Activated T-cell treated with anti-CD3 and anti-CD28 coated beads for 4 hours (primary cell): ENCODE measurements around the gene SWT1.

ENCODE experiments used
- DNase-seq: peaks from one replicate; pipeline ENCODE4 v3.0.0-alpha.2; 2020

SWT1 gene

GRCh38 chr1:185156854-185157598 lies at the start of gene SWT1, which contains the start of gene TRMT1L:
Gene SWT1 (plus strand): TSS chr1:185157167. CDS start chr1:185160842, 3,675 bp downstream.
Gene TRMT1L (minus strand): TSS chr1:185156953. CDS start chr1:185156712, 241 bp downstream.
- DNase-seq, result peak; percentile 97

- DNase-seq, result no peak
Observed at GRCh38 chr1:185108321-185108720, 48.6 kb upstream of the SWT1 start.

- no peak for DNase-seq
Observed at GRCh38 chr1:185110145-185110544, 46.8 kb upstream of the SWT1 start.

DNA sequence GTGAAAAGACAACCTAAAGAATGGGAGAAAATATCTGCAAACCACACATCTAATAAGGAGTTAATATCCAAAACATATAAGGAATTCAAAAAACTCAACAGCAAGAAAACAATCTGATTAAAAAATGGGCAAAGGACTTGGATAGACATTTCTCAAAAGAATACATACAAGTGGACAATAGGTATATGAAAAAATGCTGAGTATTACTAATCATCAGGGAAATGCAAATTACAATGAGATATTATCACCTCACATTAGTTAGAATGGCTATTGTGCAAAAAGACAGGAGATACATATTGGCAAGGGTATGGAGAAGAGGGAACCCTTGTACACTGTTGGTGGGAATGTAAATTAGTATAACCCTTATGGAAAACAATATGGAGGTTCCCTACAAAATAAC lies 45.1 kb upstream of the SWT1 start:
- DNase-seq, result no peak

- no peak for DNase-seq
Observed at GRCh38 chr1:185112356-185112755, 44.6 kb upstream of the SWT1 start.

- DNase-seq, result no peak
Observed at GRCh38 chr1:185129708-185130107, 27.3 kb upstream of the SWT1 start.

- no peak for DNase-seq
Observed at GRCh38 chr1:185132534-185132933, 24.4 kb upstream of the SWT1 start.

GRCh38 chr1:185137896-185138545 lies 18.9 kb upstream of the SWT1 start:
- no peak for DNase-seq

DNA sequence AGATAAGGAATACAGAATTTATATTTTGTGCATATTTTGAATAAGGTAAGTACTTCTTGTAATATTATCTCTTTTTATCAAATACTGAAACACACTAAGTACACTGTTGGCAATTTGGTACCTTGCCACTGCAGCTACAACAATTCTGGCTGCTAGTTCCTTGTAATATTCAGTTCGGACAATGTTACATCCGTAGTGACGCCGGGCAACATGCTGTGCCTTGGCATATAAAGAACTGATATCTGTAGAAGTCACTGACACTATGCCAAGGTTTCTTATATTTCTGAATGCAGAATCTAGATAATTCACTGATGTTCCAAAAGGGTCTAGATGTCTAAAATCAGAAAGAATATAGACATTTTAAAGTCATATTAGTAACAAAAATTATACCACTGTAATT lies 17.7 kb upstream of the SWT1 start:
- DNase-seq, result no peak

- no peak for DNase-seq
Observed at GRCh38 chr1:185144233-185144632, 12.7 kb upstream of the SWT1 start.

- DNase-seq, result no peak
Observed at GRCh38 chr1:185151215-185151614, 5.8 kb upstream of the SWT1 start.

DNA sequence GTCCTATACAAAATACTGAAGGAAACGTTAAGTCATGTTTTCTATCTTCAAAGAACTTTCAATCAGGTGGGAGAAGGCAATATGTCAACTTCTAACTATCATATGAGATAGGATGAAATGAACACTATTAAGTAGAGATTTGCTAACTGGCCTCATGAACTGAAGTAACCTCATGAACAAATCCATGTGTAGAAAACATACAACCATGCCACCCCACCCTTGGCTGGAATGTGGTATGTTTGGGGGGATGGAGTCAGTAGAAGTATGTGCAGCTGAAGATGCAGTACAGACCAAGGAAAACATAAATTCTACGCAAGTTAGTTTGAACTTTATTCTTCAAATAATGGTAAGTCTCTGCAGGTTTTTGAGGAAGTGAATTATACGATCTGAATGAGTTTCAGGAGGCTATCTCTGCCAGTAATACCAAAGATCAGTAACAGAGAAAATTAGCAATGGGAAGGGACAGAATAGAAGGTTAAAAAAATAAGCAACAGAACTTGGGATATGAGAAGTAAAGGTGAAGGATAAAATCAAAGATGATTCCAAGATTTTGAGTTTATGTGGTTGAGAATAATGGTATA lies 4.7 kb upstream of the SWT1 start:
- DNase-seq, result no peak

GRCh38 chr1:185154912-185155513 lies 2.0 kb upstream of the SWT1 start:
- no peak for DNase-seq

- DNase-seq, result no peak
Observed at GRCh38 chr1:185155600-185156287, 1.2 kb upstream of the SWT1 start.

GRCh38 chr1:185156288-185156853 lies 596 bp upstream of the SWT1 start:
- DNase-seq, result no peak

DNA sequence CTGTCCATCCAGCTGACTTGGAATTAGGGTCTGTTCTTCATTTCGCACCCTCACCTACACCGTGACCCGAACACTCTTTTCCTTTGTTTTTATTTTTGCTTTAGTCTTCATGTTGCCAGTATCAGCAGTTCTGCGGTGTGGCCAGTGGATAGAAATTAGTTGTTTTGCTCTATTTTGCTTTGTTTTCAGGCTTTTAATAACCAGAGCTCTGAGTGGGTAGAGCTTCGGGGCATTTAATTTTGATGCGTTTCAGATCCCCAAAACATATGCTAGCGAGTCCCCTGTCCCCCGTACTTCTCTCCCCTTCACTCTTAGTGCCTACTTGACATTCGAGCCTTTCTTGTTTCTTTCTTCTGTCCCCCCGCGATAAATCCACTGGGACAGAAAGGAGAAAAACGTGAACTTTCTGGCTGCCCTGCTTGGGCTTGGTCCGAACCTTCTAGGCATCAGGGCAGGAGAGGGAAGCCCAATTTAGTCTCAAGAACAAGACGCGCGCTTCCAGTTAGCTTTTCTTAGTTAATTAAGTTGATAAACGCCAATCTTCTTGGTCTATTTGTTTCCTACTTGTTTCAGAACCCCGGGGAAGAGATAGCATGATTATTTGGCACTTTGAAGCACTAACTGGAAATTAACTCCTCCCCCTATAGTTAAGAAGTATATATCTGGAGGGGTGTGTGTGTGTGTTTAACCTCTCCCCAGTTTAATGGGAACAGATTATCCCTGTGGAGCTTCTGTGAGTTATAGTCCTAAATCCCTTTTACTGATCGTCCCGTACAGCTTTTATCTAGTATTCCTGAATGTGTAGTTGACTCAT lies 839 bp downstream of the SWT1 start:
- no peak for DNase-seq

DNA sequence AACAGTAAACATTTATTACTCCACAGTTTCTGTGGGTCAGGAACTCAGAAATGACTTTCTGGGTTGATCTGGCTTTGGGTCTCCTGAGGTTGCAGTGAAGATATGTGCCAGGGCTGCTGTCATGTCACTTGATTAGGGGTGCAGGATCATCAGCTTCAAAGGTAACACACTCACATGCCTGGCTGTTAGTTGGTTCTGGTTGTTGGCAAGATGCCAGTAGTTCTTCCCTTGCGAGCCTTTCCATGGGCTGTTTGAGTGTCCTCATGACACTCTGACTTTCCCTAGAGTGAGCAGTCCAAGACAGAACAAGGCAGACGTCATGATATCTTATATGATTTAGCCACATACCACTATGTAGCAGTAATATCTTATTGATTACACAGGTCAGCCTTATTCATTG lies 1.8 kb downstream of the SWT1 start:
- no peak for DNase-seq

DNA sequence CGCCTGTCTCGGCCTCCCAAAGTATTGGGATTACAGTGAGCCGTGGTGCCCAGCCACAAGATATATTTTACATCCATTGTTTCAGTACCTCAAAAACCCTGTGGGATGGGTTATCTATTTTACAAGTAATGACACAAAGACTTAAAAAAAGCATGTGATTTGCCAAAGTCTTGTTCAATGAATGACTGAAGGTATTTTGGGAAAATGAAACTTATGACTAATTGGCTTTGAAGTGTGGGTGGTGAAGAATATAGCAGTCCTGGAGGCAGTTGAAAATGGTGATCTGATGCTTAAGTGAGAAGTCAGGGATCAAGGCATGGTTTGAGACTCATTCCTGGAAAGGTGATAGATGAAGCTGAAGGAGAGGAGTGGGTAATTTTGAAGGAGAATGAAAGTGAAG lies 3.0 kb downstream of the SWT1 start:
- no peak for DNase-seq

GRCh38 chr1:185162491-185162890 lies 5.5 kb downstream of the SWT1 start:
- DNase-seq, result no peak

- no peak for DNase-seq
Observed at GRCh38 chr1:185166106-185166505, 9.1 kb downstream of the SWT1 start.

- DNase-seq, result no peak
Observed at GRCh38 chr1:185170291-185170848, 13.4 kb downstream of the SWT1 start.

DNA sequence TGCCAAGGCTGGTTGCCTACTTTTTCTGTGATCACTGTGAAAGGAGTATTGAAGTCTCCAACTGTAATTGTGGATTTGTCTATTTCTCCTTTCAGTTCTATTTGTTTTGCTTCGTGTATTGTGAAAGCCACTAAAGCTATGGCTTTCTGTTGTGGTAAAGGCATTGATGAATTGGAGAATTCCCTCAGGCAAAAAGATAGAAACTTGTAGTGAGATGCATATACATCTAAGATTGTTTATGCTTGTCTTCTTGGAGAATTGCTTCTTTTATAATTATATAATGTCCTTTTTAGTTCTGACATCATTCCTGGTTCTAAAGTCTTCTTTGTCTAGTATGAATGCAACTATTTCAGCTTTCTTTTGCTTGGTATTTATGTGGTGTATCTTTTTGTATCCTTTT lies 36.8 kb downstream of the SWT1 start:
- no peak for DNase-seq
